GM12878 (cell line): ENCODE measurements around the gene SPC24. TPM values are rescaled to one million over a fixed set of nuclear protein-coding genes. Genes with fewer than 3 reads are reported as not detected.
"Not testable (repeated sequence)": the region's sequence is repeated elsewhere in the genome, so short reads cannot be mapped to it uniquely, and the experiment has no call there.

Experiments
- ATAC-seq: fragments of 200-7000 bp; cut with Tn5 transposase; 3 replicates; pipeline ENCODE4 v1.9.1; 2020; ENCODE audit warnings: mild to moderate bottlenecking, moderate library complexity
- BruUV-seq: library from RNA; stranded (reverse); fragments of 400-500 nt; replicated peaks from 2 replicates; lab custom pipeline; 2021; lab: Mats Ljungman, UMichigan
- CTCF ChIA-PET: fragments of 300-600 bp; sonication (Branson Sonifier 250); formaldehyde crosslinking; extraction: SDS; loops from one replicate; lab custom pipeline; 2021; ENCODE audit warnings: inconsistent platforms; lab: Yijun Ruan, JAX
- POLR2A ChIA-PET: fragments of 350-600 bp; formaldehyde crosslinking; extraction: SDS; loops from one replicate; lab custom pipeline; 2021; ENCODE audit warnings: inconsistent platforms; lab: Charles Lee
- RAD21 ChIA-PET: fragments of 300-600 bp; sonication (Branson Sonifier 250); formaldehyde crosslinking; loops from one replicate; lab custom pipeline; 2023; ENCODE audit warnings: antibody characterized with exemption; ENCODE audit not compliant: unreplicated experiment; lab: Charles Lee
- SMC1A ChIA-PET: fragments of 300-600 bp; sonication (Branson Sonifier 250); formaldehyde crosslinking; loops from one replicate; lab custom pipeline; 2023; ENCODE audit not compliant: unreplicated experiment, uncharacterized antibody; lab: Charles Lee
- DNase-seq: peaks from one replicate; pipeline ENCODE4 v3.0.0-alpha.2; 2011; ENCODE audit warnings: low read depth, low spot score
- FAIRE-seq: peaks from 3 replicates; lab custom pipeline; 2011; peaks lifted over from hg19 to GRCh38; lab: Jason Lieb, UNC
- H2AFZ ChIP-seq: 2 replicates; pipeline ENCODE4 v1.6.0; 2011; ENCODE audit warnings: low read depth, low read length, control low read depth; ENCODE audit not compliant: control insufficient read depth
- H3K27ac ChIP-seq: 2 replicates; pipeline ENCODE4 v1.5.1; 2011; ENCODE audit warnings: control low read depth; ENCODE audit not compliant: control insufficient read depth, insufficient read depth
- H3K27me3 ChIP-seq, 2 experiments: replicated peaks in 1 of 2; 2 replicates each; pipeline versions ENCODE4 v1.6.0 to v1.6.1; 2011; ENCODE audit warnings: low read length in 1 of 2; ENCODE audit not compliant: control insufficient read depth in 2 of 2, insufficient read depth in 2 of 2
- H3K36me3 ChIP-seq, 2 experiments: 2 replicates each; pipeline ENCODE4 v1.5.1; 2011; ENCODE audit warnings: low read length in 1 of 2; ENCODE audit not compliant: control insufficient read depth in 2 of 2, insufficient read depth in 2 of 2
- H3K4me1 ChIP-seq: 2 replicates; pipeline ENCODE4 v1.6.1; 2011; ENCODE audit warnings: mild to moderate bottlenecking, low read length, moderate library complexity, mixed read lengths; ENCODE audit not compliant: control insufficient read depth, insufficient read depth
- H3K4me2 ChIP-seq: 2 replicates; pipeline ENCODE4 v1.6.0; 2011; ENCODE audit warnings: control low read depth; ENCODE audit not compliant: control insufficient read depth, insufficient read depth
- H3K4me3 ChIP-seq: fragments of 200-600 bp; sonication (generic); 2 replicates; pipeline ENCODE4 v1.5.1; 2016
- H3K79me2 ChIP-seq: 2 replicates; pipeline ENCODE4 v1.6.0; 2011; ENCODE audit warnings: low read length; ENCODE audit not compliant: control insufficient read depth, insufficient read depth
- H3K9ac ChIP-seq: 2 replicates; pipeline ENCODE4 v1.8.0; 2011; ENCODE audit warnings: low read length, control low read depth, mixed read lengths; ENCODE audit not compliant: control insufficient read depth, insufficient read depth
- H3K9me3 ChIP-seq: replicated peaks from 3 replicates; pipeline ENCODE4 v1.5.1; 2011; ENCODE audit warnings: mild to moderate bottlenecking, low read length; ENCODE audit not compliant: control insufficient read depth, insufficient read depth
- H4K20me1 ChIP-seq: 2 replicates; pipeline ENCODE4 v1.6.0; 2011; ENCODE audit not compliant: control insufficient read depth, insufficient read depth
- GATAD2B ChIP-seq: fragments of 450-650 bp; conservative IDR thresholded peaks from 2 replicates; pipeline ENCODE4 v1.6.1; 2017; ENCODE audit warnings: low read depth, mild to moderate bottlenecking, moderate library complexity
- POLR2A ChIP-seq: IDR thresholded peaks from 2 replicates; pipeline ENCODE4 v1.6.1; 2011; ENCODE audit warnings: low read depth, mild to moderate bottlenecking, low read length
- WGBS: methylation state at CpG from one replicate; pipeline ENCODE4 v1.1.6; 2016; ENCODE audit warnings: low lambda C conversion rate; ENCODE audit not compliant: insufficient replicate concordance, insufficient coverage; ENCODE audit errors: missing lambda C conversion rate; 5-methylcytosine and 5-hydroxymethylcytosine counted together
- in situ Hi-C: fragments of 300-500 bp; cut with MboI; formaldehyde crosslinking; loops from 9 replicates; pipeline ENCODE4 v1.14.3; 2018; ENCODE audit warnings: mixed read lengths
- intact Hi-C: fragments of 100-400 bp; cut with micrococcal nuclease; formaldehyde crosslinking; loops from one replicate; pipeline ENCODE4 v1.14.2; 2022; ENCODE audit not compliant: unreplicated experiment
- polyA plus RNA-seq, 11 experiments: library from polyadenylated mRNA; depleted of rRNA in 4 of 11; unstranded in 6 of 11; stranded (reverse) in 5 of 11; fragments of >200 nt; fragmentation: Nextera tagmentation in 4 of 11; fragmentation: Illumina TruSeq in 1 of 11; extraction: Ambion mirVana in 4 of 11; extraction: Trizol in 1 of 11; gene quantifications; 1 replicate in 1 of 11; 2 replicates in 10 of 11; pipeline versions ENCODE4 v1.2.1 to v1.2.3, GENCODE V29; 2011 to 2016; ENCODE audit warnings: inconsistent platforms in 2 of 11, missing spikeins in 2 of 11, low read depth in 1 of 11
- total RNA-seq, 4 experiments: library from RNA; depleted of rRNA in 3 of 4; stranded (reverse); fragments of >200 nt in 3 of 4; fragmentation: Illumina TruSeq in 1 of 4; extraction: Trizol in 1 of 4; gene quantifications; 2 replicates each; pipeline versions ENCODE4 v1.2.1 to v1.2.3, GENCODE V29; 2013 to 2021

Gene SPC24
- total and polyA plus RNA-seq, 10 of the 15 experiments (the other 5 are each of a cell fraction or from before 2014, with no cell fraction given) = 9.4 to 72.6 (median 40.7) TPM

DNA sequence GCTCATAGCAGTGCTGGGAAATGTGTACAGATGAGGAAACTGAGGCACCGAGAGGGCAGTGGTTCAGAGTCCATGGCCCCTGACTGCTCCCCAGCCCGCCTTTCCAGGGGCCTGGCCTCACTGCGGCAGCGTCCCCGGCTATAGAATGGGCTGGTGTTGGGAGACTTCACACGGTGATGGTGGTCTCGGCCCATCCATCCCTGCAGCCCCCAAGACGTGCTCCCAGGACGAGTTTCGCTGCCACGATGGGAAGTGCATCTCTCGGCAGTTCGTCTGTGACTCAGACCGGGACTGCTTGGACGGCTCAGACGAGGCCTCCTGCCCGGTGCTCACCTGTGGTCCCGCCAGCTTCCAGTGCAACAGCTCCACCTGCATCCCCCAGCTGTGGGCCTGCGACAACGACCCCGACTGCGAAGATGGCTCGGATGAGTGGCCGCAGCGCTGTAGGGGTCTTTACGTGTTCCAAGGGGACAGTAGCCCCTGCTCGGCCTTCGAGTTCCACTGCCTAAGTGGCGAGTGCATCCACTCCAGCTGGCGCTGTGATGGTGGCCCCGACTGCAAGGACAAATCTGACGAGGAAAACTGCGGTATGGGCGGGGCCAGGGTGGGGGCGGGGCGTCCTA is 50.5 kb downstream of the SPC24 start:
- Histone ChIP-seq H3K4me1 (no peaks in the 10 kb centered on the region), H3K79me2 (peaks cover 1% of the 10 kb centered on the region; the same call in 1 of the 2 replicates), H4K20me1 (no peaks in the 10 kb centered on the region; the same call in 1 of the 2 replicates), H3K9ac (no peak overlapping the region), H3K4me3 (no peak overlapping the region), H3K36me3 (peaks cover 32 to 48% of the 10 kb centered on the region in 2 experiments), H3K27ac (no peak overlapping the region), H3K4me2 (no peak overlapping the region), H2AFZ (no peak overlapping the region), H3K27me3 (no peaks in the 10 kb centered on the region), H3K9me3 (no peaks in the 10 kb centered on the region)
- TF ChIP-seq GATAD2B = no peak
- TF ChIP-seq POLR2A = peak; percentile 72
- ChIA-PET POLR2A (interaction anchor here (0.5 kb wide), 1 partner anchor 10 kb away, joined by 4 read pairs; no protein-coding TSS in a partner anchor), RAD21 (no interaction called here), SMC1A (no interaction called here), CTCF (interaction anchor here (0.6 to 1.4 kb wide), 3 partner anchors 21 to 93 kb away, joined by 3 to 5 read pairs (median 4); no protein-coding TSS in a partner anchor)
- in situ Hi-C loops (no loop called here), intact Hi-C loops (no loop called here)
- TSS peak; percentile 53 for BruUV-seq
- DNase-seq (no peak), ATAC-seq (peak; percentile 16), FAIRE-seq (no peak)
- 92% methylated on average over 36 of the region's 36 CpGs for WGBS

DNA sequence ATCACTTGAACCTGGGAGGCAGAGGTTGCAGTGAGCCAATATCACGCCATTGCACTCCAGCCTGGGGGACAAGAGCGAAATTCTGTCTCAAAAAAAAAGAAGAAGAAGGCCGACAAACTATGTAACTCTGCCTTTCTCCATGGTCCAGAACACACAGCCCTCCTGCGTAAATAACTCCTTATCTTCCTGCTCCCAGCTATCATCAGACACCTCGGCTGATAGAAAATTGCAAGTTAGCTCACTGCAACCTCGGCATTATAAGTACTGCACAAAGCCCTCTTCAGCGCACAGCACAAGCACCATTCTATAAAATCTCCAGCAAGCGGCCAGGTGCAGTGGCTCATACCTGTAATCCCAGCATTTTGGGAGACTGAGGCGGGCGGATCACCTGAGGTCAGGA is 51.9 kb downstream of the SPC24 start:
- H3K4me1 ChIP-seq, RAD21 ChIA-PET, BruUV-seq, H3K9me3 ChIP-seq, H3K27me3 ChIP-seq, intact Hi-C loops, POLR2A ChIA-PET, DNase-seq, H3K9ac ChIP-seq, in situ Hi-C loops, H2AFZ ChIP-seq, H3K79me2 ChIP-seq, H3K4me2 ChIP-seq, H3K4me3 ChIP-seq, ATAC-seq, H4K20me1 ChIP-seq, FAIRE-seq, H3K27ac ChIP-seq: not testable (repeated sequence)
- ChIA-PET CTCF (interaction anchor here (0.6 to 1.4 kb wide), 3 partner anchors 23 to 170 kb away, joined by 3 to 5 read pairs (median 3); no protein-coding TSS in a partner anchor), SMC1A (interaction anchor here (0.9 kb wide), 1 partner anchor 12 kb away, joined by 3 read pairs; no protein-coding TSS in a partner anchor)
- peaks cover 33 to 40% of the 10 kb centered on the region in 2 experiments for H3K36me3 ChIP-seq
- 95% methylated on average over 10 of the region's 10 CpGs for WGBS
